ACC112 (cell line): ENCODE data around the gene HLA-DQB1.
A peak's percentile ranks its signal among the peaks of the same experiment; 100 is the strongest.

Experiments used
- H2AFZ ChIP-seq: fragments of 200-600 bp; sonication (generic); one replicate; pipeline ENCODE4 v1.6.0; 2017; ENCODE audit warnings: antibody characterized with exemption, low read length; ENCODE audit not compliant: unreplicated experiment
- H3K27ac ChIP-seq: fragments of 200-600 bp; sonication (generic); 2 replicates; pipeline ENCODE4 v1.5.1; 2014; ENCODE audit warnings: low read depth, mild to moderate bottlenecking, antibody characterized with exemption, low read length, moderate library complexity
- H3K27me3 ChIP-seq: fragments of 200-600 bp; sonication (generic); 2 replicates; pipeline ENCODE4 v1.6.1; 2014; ENCODE audit warnings: mild to moderate bottlenecking, antibody characterized with exemption, low read length, moderate library complexity, mixed read lengths; ENCODE audit not compliant: insufficient read depth
- H3K36me3 ChIP-seq: fragments of 200-600 bp; sonication (generic); 2 replicates; pipeline ENCODE4 v1.6.1; 2016; ENCODE audit warnings: mild to moderate bottlenecking, antibody characterized with exemption, low read length, moderate library complexity, mixed read lengths; ENCODE audit not compliant: insufficient read depth
- H3K4me1 ChIP-seq: fragments of 200-600 bp; sonication (generic); one replicate; pipeline ENCODE4 v1.6.1; 2016; ENCODE audit warnings: low read length, mixed read lengths; ENCODE audit not compliant: insufficient read depth, unreplicated experiment, control insufficient read depth
- H3K4me3 ChIP-seq: fragments of 200-600 bp; sonication (generic); 2 replicates; pipeline ENCODE4 v1.5.1; 2014; ENCODE audit warnings: mild to moderate bottlenecking, low read depth, low read length
- H3K79me2 ChIP-seq: fragments of 200-600 bp; sonication (generic); one replicate; pipeline ENCODE4 v1.6.0; 2016; ENCODE audit warnings: low read length; ENCODE audit not compliant: control insufficient read depth, unreplicated experiment, insufficient read depth

Gene HLA-DQB1

GRCh38 chr6:32610682-32611296, 55.7 kb downstream of the HLA-DQB1 start:
- Histone ChIP-seq H3K36me3 (no peaks in the 10 kb centered on the region), H3K4me1 (no peaks in the 10 kb centered on the region), H2AFZ (no peak overlapping the region), H3K4me3 (no peak overlapping the region), H3K27ac (no peak overlapping the region), H3K27me3 (peaks cover 6% of the 10 kb centered on the region; the same call in 1 of the 2 replicates), H3K79me2 (no peaks in the 10 kb centered on the region)

- Histone ChIP-seq H2AFZ (no peak overlapping the region), H3K4me1 (no peaks in the 10 kb centered on the region), H3K27me3 (peaks cover 4% of the 10 kb centered on the region; the same call in 1 of the 2 replicates), H3K27ac (peak overlapping the region; percentile 7; the same call in 1 of the 2 replicates), H3K36me3 (no peaks in the 10 kb centered on the region), H3K4me3 (no peak overlapping the region), H3K79me2 (no peaks in the 10 kb centered on the region)
Observed at GRCh38 chr6:32609731-32610640, 56.5 kb downstream of the HLA-DQB1 start.
